B cell (primary cell): ENCODE results near the gene PITPNM3. TPM values are rescaled to one million over a fixed set of nuclear protein-coding genes. Genes with fewer than 3 reads are reported as not detected.

Source experiments
- ATAC-seq: fragments of 200-7000 bp; cut with Tn5 transposase; one replicate; pipeline ENCODE4 v1.10.0; 2021; ENCODE audit warnings: low read depth, mild to moderate bottlenecking, moderate number of reproducible peaks, moderate library complexity
- CTCF ChIA-PET: fragments of 350-600 bp; sonication (Branson Sonifier 250); formaldehyde crosslinking; loops from one replicate; lab custom pipeline; 2021; ENCODE audit warnings: antibody characterized with exemption, inconsistent platforms; lab: Charles Lee
- POLR2A ChIA-PET: fragments of 350-600 bp; sonication (Branson Sonifier 250); formaldehyde crosslinking; loops from one replicate; lab custom pipeline; 2021; ENCODE audit warnings: antibody characterized with exemption; lab: Charles Lee
- DNase-seq: peaks from one replicate; pipeline ENCODE4 v3.0.0; 2013
- H2AFZ ChIP-seq: 2 replicates; pipeline ENCODE4 v1.6.1; 2012; ENCODE audit warnings: mild to moderate bottlenecking, low read depth, low read length; ENCODE audit not compliant: insufficient read depth, poor library complexity, severe bottlenecking
- H3K27ac ChIP-seq, 2 donors: 1 replicate in 1 of 2; 2 replicates in 1 of 2; pipeline ENCODE4 v1.5.1; 2012 to 2013; ENCODE audit warnings: low read length in 2 of 2, mild to moderate bottlenecking in 2 of 2, moderate library complexity in 1 of 2
- H3K27me3 ChIP-seq, 4 experiments: fragments of 200-600 bp in 1 of 4; sonication (generic) in 1 of 4; replicated peaks in 1 of 4; 1 replicate in 2 of 4; 2 replicates in 2 of 4; pipeline versions ENCODE4 v1.6.1 to v1.7.0; 2013 to 2016; ENCODE audit warnings: low read length in 3 of 4, mild to moderate bottlenecking in 2 of 4, mixed read lengths in 1 of 4, moderate library complexity in 1 of 4; ENCODE audit not compliant: insufficient read depth in 4 of 4, control insufficient read depth in 3 of 4; ENCODE audit errors: control extremely low read depth in 1 of 4
- H3K36me3 ChIP-seq, 2 experiments: replicated peaks in 1 of 2; 1 replicate in 1 of 2; 2 replicates in 1 of 2; pipeline versions ENCODE4 v1.6.1 to v1.7.1; 2013; ENCODE audit warnings: low read length in 1 of 2; ENCODE audit not compliant: insufficient read depth in 2 of 2, control insufficient read depth in 1 of 2; ENCODE audit errors: control extremely low read depth in 1 of 2, extremely low read depth in 1 of 2
- H3K4me1 ChIP-seq, 2 donors: fragments of 200-600 bp in 1 of 2; sonication (generic) in 1 of 2; 1 replicate in 1 of 2; 2 replicates in 1 of 2; pipeline versions ENCODE4 v1.5.1 to v1.6.1; 2013 to 2017; ENCODE audit warnings: low read length in 2 of 2; ENCODE audit not compliant: control insufficient read depth in 2 of 2, insufficient read depth in 2 of 2
- H3K4me2 ChIP-seq: replicated peaks from 2 replicates; pipeline ENCODE3; 2012; ENCODE audit warnings: mild to moderate bottlenecking, low read depth, low read length; ENCODE audit not compliant: poor library complexity, severe bottlenecking
- H3K4me3 ChIP-seq, 5 experiments: fragments of 200-600 bp in 1 of 5; sonication (generic) in 1 of 5; 1 replicate in 3 of 5; 2 replicates in 2 of 5; pipeline versions ENCODE4 v1.5.1 to v1.7.0; 2011 to 2016; ENCODE audit warnings: low read length in 4 of 5, mild to moderate bottlenecking in 4 of 5, low read depth in 2 of 5, control low read depth in 1 of 5, moderate library complexity in 1 of 5; ENCODE audit not compliant: insufficient read depth in 1 of 5; ENCODE audit errors: control extremely low read depth in 1 of 5, extremely low read depth in 1 of 5
- H3K79me2 ChIP-seq: fragments of 200-600 bp; sonication (generic); one replicate; pipeline ENCODE4 v1.6.0; 2016; ENCODE audit warnings: low read length; ENCODE audit not compliant: control insufficient read depth, insufficient read depth
- H3K9ac ChIP-seq: fragments of 200-600 bp; sonication (generic); 2 replicates; pipeline ENCODE4 v1.6.1; 2017; ENCODE audit warnings: mild to moderate bottlenecking, low read length, moderate library complexity
- H3K9me3 ChIP-seq, 3 donors: one replicate each; pipeline versions ENCODE4 v1.6.1 to v1.7.1; 2013; ENCODE audit warnings: low read length in 2 of 3; ENCODE audit not compliant: control insufficient read depth in 2 of 3, insufficient read depth in 1 of 3; ENCODE audit errors: control extremely low read depth in 1 of 3
- H4K20me1 ChIP-seq: 2 replicates; pipeline ENCODE4 v1.6.0; 2012; ENCODE audit warnings: mild to moderate bottlenecking, low read length; ENCODE audit not compliant: insufficient read depth, control insufficient read depth, poor library complexity, severe bottlenecking
- H3K27ac Mint-ChIP-seq: one replicate; pipeline ENCODE4 v1.8.0; 2021; ENCODE audit warnings: mixed read lengths
- H3K27me3 Mint-ChIP-seq: one replicate; pipeline ENCODE4 v1.8.0; 2021; ENCODE audit warnings: mixed read lengths
- H3K4me1 Mint-ChIP-seq: one replicate; pipeline ENCODE4 v1.8.0; 2021; ENCODE audit warnings: mixed read lengths
- H3K4me3 Mint-ChIP-seq: one replicate; pipeline ENCODE4 v1.8.0; 2021; ENCODE audit warnings: mixed read lengths
- H3K9me3 Mint-ChIP-seq: one replicate; pipeline ENCODE4 v1.8.0; 2022; ENCODE audit warnings: mixed read lengths; ENCODE audit not compliant: insufficient read depth
- CTCF ChIP-seq: fragments of 200-600 bp; IDR thresholded peaks from one replicate; pipeline ENCODE4 v1.8.0; 2022; ENCODE audit warnings: antibody characterized with exemption, mild to moderate bottlenecking
- WGBS: methylation state at CpG from one replicate; pipeline ENCODE4 v1.1.5; 2013; ENCODE audit warnings: missing lambda C conversion rate; ENCODE audit not compliant: insufficient coverage; 5-methylcytosine and 5-hydroxymethylcytosine counted together
- intact Hi-C: fragments of 100-400 bp; cut with micrococcal nuclease; formaldehyde crosslinking; loops from one replicate; pipeline ENCODE4 v1.10.0; 2022
- polyA plus RNA-seq: library from polyadenylated mRNA; depleted of rRNA; stranded (reverse); fragments of >200 nt; gene quantifications from 2 replicates; pipeline ENCODE4 v1.2.3, GENCODE V29; 2012
- total RNA-seq, 2 donors: library from RNA; stranded (reverse); fragments of 120-200 nt in 1 of 2; gene quantifications; 1 replicate in 1 of 2; 2 replicates in 1 of 2; pipeline versions ENCODE4 v1.2.3 to v1.2.4, GENCODE V29; 2013 to 2022

PITPNM3 gene
- total and polyA plus RNA-seq, 2 donors (not counting 1 experiment from before 2014, with no cell fraction given): 0.31 to 0.49 TPM

- ATAC-seq: no peak
- peaks cover 16% of the 10 kb centered on the region for H3K4me1 Mint-ChIP-seq
- POLR2A ChIA-PET: no interaction called here
Observed at GRCh38 chr17:6559753-6560215, 3.4 kb upstream of the PITPNM3 start.

More at GRCh38 chr17:6559753-6560215, 3.4 kb upstream of the PITPNM3 start:
- Histone ChIP-seq H3K4me2 (no peak overlapping the region), H3K36me3 (no peaks in the 10 kb centered on the region), H4K20me1 (no peaks in the 10 kb centered on the region), H3K4me1 (peaks cover 16% of the 10 kb centered on the region in 2 donors), H2AFZ (no peak overlapping the region), H3K9ac (no peak overlapping the region), H3K27me3 (peaks cover 0 to 34% (median 17%) of the 10 kb centered on the region in 4 experiments), H3K9me3 (peaks cover 0 to 6% (median 0%) of the 10 kb centered on the region in 3 donors), H3K27ac (no peak overlapping the region), H3K79me2 (no peaks in the 10 kb centered on the region), H3K4me3 (no peak overlapping the region)
- no peak for TF ChIP-seq CTCF
- intact Hi-C loops: no loop called here
- WGBS: 92% methylated on average over 5 of the region's 5 CpGs
- Mint-ChIP-seq H3K4me3 (no peak overlapping the region), H3K27ac (no peak overlapping the region), H3K27me3 (peaks cover 53% of the 10 kb centered on the region), H3K9me3 (no peaks in the 10 kb centered on the region)
- no peak for DNase-seq
- CTCF ChIA-PET: no interaction called here
